HS-5 (cell line): Measurements from ENCODE around the gene DENND4A.
"Not testable (repeated sequence)": the region's sequence is repeated elsewhere in the genome, so short reads cannot be mapped to it uniquely, and the experiment has no call there.

Experiments
- DNase-seq: peaks from one replicate; pipeline ENCODE4 v3.0.0-alpha.2; 2012; ENCODE audit warnings: low read depth

Gene DENND4A

GRCh38 chr15:65789105-65789504 is 3.0 kb downstream of the DENND4A start:
- DNase-seq: no peak

GRCh38 chr15:65787260-65787659 is 4.8 kb downstream of the DENND4A start:
- DNase-seq: no peak

- DNase-seq: no peak
Observed at GRCh38 chr15:65785151-65785550, 6.9 kb downstream of the DENND4A start.

DNA sequence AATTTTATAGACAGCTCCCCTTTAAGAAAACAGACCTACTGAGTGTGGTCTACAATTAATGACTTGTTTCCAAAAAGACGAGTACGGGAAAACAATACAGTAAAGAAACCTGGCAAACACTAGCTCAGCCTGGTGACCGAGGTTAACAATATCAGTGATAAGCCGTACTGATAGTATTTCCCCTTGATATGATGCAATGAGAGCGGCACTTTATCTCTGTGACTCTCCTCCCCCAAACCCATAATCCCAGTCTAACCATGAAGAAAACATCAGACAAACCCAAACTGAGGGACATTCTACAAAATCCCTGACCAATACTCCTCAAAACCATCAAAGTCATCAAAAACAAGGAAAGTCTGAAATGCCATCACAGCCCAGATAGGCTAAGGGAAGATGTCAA is 8.2 kb downstream of the DENND4A start:
- no peak for DNase-seq

GRCh38 chr15:65782096-65782495 is 10.0 kb downstream of the DENND4A start:
- no peak for DNase-seq

- DNase-seq: not testable (repeated sequence)
Observed at GRCh38 chr15:65778701-65779100, 13.4 kb downstream of the DENND4A start.

DNA sequence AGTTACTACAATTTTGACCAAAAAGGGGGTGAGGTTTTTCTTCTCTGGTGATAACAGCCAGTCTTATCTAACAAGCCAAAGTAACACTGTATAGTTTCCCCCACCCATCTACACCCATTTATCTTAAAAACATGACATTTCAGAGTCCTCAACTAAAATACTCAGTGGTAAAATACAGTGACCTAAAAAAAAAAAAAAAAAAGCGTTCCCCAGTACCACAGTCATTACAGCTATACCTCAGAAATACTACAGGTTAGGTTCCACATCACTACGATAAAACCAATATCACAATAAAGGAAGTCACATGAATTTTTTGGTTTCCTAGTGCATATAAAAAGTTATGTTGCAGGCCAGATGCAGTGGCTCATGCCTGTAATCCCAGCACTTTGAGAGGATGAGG is 13.8 kb downstream of the DENND4A start:
- DNase-seq: no peak

DNA sequence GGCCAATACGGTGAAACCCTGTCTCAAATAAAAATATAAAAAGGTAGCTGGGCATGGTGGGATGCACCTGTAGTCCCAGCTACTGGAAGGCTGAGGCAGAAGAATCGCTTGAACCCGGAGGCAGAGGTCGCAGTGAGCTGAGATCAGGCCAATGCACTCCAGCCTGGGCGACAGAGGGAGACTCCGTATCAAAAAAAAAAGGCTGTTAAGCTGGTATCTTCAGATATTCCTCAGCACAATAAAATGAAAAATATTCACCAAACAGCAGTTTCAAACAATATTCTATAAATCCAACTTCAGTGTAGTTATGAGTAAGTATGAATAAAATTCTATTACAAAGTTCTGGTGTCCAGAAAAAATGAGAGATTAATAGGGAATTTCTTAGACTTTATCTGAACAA is 14.2 kb downstream of the DENND4A start:
- no peak for DNase-seq

DNA sequence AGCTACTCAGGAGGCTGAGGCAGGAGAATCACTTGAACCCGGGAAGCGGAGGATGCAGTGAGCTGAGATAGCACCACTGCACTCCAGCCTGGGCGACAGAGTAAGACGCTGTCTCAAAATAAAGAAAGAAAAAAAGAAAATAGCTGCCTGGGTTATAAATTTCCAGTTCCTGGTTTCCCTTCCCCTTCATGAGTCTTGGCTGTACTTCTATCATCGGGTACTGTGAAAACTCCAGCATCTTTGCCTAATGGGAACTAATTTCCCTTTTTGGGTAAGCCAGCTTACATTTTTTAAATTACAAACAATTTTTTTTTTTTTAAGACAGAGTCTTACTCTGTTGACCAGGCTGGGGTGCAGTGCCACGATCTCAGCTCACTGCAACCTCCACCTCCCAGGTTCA is 15.0 kb downstream of the DENND4A start:
- no peak for DNase-seq

- no peak for DNase-seq
Observed at GRCh38 chr15:65773386-65774111, 18.5 kb downstream of the DENND4A start.

DNA sequence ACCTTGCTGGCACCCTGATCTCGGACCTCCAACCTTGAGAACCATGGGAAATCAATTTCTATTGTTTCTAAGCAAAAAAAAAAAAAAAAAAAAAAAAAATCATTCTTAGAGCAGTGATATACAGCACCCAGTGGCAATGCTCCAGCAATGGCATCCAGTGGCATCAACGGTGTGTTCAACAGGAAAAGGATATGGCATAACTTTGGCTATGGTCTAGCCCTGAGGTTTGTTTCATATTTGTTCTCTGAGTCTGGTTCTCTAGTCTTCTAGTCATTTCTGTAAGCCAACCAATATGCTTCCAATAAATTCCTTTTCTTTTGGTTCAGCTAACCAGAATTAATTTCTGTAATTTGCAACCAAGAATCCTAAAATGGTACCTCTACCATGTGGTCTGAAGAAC is 19.2 kb downstream of the DENND4A start:
- DNase-seq: no peak

DNA sequence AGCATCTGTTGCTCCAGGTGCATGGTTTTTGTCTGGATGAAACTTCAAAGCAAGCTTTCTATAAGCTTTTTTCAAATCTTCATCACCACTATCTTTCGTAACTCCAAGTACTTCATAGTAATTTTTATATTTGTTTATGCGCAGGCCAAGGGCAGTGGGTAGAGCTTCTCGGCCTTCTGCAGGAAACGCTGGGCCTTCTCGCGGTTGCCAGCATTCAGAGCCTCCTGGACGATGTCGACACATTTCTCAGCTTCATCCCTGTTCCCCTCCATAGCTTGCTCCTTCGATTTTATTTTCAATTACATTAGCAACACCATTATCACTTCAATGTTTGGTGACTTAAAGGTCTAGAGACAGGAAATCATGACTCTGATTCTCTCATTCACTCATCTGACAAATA is 20.2 kb downstream of the DENND4A start:
- no peak for DNase-seq

- DNase-seq: no peak
Observed at GRCh38 chr15:65769482-65769881, 22.6 kb downstream of the DENND4A start.

- no peak for DNase-seq
Observed at GRCh38 chr15:65767895-65768294, 24.2 kb downstream of the DENND4A start.

- no peak for DNase-seq
Observed at GRCh38 chr15:65767264-65767595, 24.9 kb downstream of the DENND4A start.

DNA sequence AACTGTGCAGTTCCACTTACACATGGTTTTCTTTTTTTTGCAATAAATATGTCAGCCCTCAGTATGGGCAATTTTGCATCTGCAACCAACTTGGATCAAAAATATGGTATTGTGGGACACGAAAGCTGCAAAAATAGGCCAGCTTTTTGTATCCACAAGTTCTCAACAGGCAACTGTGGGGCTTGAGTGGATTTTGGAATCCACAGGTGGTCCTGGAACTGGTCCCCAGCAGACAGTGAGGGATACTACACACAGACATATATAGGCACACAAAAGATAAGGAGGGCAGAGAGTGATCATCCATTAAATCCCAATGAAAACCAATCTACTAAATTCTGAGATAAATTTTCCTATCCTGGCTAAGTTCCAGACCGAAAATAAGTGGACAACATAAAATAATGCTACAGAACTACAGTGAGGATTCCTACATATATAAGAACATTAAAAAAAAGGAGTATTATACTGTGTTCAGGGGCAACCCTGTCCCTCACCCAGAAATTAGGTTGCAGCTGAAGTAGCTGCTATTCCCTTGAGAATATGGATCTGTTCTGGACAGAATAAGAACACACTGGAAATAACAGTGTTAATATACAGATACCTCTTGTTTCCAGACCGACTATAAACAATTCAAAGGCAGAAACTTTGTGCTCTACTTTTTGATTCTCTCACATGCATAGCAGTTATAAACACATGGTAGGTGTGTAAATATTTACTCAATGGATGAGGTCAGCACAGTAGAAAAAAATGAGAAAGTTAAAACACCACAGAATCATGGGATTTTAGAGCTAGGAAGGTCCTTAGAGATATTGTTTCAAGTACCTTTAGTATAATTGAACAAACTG is 25.4 kb downstream of the DENND4A start:
- no peak for DNase-seq

DNA sequence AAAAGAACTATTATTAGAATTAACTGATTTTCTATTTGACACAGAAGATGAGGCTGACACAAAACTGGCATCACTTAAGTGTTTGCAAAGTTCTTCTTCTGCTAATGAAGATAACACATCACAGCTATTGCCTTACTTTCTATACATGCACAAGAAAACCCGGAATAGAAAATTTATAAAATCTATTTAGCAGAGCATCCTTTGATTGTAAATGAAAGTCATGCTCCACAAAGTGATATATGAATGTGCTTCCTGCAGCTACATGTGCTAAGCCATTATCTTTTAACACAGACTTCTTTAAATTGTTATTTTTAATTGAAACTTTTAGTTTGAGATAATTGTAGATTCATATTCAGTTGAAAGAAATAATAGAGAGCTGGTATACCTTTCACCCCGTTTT is 27.0 kb downstream of the DENND4A start:
- DNase-seq: no peak

DNA sequence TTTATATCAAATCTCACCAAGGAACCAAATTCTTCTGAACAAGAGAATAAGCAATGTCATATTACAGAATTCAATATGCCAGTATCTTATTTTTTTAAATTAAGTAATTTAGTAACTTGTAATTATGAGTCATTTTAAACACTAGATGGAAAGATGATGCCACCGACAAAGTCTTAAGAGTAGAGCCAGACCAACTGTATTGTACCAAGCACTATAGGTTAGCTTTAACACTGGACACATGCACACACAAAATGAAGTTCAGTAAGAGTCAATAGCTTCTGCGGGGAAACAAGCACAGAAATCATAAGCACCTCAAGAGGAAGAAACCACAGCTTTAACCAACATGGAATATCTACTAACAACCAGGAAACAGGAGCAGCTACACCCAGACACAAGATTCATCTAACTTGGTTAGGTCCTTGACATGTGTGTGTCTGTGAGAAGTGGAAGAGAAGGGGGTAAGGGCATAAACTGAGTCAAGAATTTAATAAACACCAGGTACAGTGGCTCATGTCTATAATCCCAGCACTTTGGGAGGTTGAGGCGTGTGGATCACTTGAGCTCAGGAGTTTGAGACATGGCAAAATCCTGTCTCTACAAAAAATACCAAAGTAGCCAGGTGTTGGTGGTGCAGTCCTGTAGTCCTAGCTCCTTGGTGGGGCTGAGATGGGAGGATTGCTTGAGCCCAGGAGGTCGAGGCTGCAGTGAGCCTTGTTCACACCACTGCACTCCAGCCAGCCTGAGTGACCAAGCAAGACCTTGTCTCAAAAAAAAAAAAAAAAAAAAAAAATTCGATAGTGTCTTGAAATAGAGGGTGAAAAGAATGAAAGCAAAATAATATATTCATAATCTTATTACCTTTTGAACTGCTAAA is 28.9 kb downstream of the DENND4A start:
- no peak for DNase-seq

- DNase-seq: no peak
Observed at GRCh38 chr15:65762399-65762798, 29.7 kb downstream of the DENND4A start.

DNA sequence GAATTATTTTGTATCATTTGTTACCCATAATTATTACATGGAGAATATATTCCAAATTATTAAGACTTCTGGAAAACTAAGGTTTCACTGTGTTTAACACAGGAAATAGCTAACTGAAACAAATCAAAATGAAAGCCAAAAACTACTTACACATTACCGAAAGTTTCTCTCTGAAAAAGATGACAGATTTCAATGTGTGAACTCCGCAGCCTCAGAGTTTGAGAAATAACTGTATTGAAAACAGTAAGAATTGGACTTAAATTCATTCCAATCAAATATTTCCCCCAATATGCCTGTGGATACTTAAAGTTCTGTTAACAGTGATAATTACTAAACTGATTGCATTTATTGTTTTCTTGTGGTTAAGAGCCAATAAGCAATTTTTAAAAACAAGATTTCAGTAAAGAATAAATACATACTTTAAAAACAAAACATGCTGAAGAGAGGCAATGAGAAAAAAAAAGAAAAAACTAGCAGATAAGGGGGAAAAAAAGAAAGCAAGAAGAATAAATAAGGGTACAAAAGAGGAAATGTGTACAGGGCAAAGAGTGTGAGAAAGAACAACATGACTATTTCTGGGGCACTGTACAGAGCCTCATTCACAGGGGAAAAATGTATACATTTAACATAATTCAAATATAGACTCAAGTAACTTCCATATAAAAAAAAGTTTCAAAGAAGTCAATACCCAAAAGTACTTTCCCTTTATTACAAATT is 30.7 kb downstream of the DENND4A start:
- no peak for DNase-seq

DNA sequence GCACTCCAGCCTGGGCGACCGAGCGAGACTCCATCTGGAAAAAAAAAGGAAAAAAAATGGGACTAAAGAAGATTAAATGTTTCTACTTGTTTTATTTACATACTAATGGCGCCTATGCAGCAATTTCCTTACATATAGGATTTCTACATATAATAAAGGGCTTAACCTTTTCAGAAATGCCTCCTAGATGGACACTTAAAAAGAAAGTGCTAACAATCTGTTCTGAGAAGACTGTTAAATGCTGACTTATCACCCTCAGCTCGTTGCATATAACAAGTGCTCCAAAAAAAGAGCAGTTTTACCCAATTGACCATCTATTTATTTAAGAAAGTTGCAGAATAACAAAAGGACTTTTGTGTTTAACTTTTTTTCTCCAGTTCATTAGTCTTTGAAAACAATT is 32.7 kb downstream of the DENND4A start:
- DNase-seq: no peak

DNA sequence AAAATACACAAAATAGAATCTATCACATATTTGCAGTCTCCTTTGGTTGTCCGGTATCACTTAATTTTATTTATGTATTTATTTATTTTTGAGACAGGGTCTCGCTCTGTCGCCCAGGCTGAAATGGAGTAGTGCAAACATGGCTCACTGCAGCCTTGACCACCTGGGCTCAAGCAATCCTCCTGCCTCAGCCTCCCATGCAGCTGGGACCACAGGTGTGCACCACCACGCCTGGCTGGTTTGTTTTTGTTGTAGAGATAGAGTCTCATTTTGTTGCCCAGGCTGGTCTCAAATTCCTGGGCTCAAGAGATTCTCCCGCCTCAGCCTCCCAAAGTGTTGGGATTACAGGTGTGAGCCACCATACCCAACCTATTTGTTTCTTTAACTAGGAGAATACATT is 33.9 kb downstream of the DENND4A start:
- DNase-seq: no peak
